Measurements from ENCODE around the gene ZNF276. TPM values are rescaled to one million over a fixed set of nuclear protein-coding genes. Genes with fewer than 3 reads are reported as not detected.

ZNF276 gene
- total RNA-seq, 1 donor from 2014 or later: 33.2 TPM

GRCh38 chr16:89701425-89702406 is 19.6 kb upstream of the ZNF276 start, which contains the start of gene SPATA2L:
TSS of gene SPATA2L (minus strand) at chr16:89701705. CDS start at chr16:89701232, 473 bp downstream.
- no peak for TF ChIP-seq CTCF (IDR thresholded peaks at IDR 0.05)
- Histone ChIP-seq H3K36me3 (peaks cover 16% of the 10 kb centered on the region), H3K4me1 (peaks cover 22% of the 10 kb centered on the region), H3K27ac (peak within 1 kb of the TSS; percentile 86), H3K9me3 (no peaks in the 10 kb centered on the region), H3K27me3 (ENCODE audit: low read depth) (no peaks in the 10 kb centered on the region), H3K4me3 (peak within 1 kb of the TSS; percentile 73)
- ATAC-seq (peak; percentile 89 to 92), DNase-seq (peak; percentile 96)
- intact Hi-C loops (cut with DNase I): loop anchor here (10.0 kb wide), 1 partner anchor 163 kb away; no protein-coding TSS in a partner anchor

GRCh38 chr16:89704281-89704680 is 17.1 kb upstream of the ZNF276 start:
- H3K36me3 ChIP-seq: no peaks in the 10 kb centered on the region
- no peak for ATAC-seq
- DNase-seq: no peak
- no peak overlapping the region for H3K4me3 ChIP-seq
- peaks cover 22% of the 10 kb centered on the region for H3K4me1 ChIP-seq
- no peaks in the 10 kb centered on the region for H3K9me3 ChIP-seq
- H3K27me3 ChIP-seq (ENCODE audit: low read depth): no peaks in the 10 kb centered on the region
- TF ChIP-seq CTCF (IDR thresholded peaks at IDR 0.05): no peak
- no peak overlapping the region for H3K27ac ChIP-seq
- intact Hi-C loops (cut with DNase I): loop anchor here (10.0 kb wide), 1 partner anchor 161 kb away; no protein-coding TSS in a partner anchor

GRCh38 chr16:89705006-89705405 is 16.3 kb upstream of the ZNF276 start:
- no peak for ATAC-seq
- H3K36me3 ChIP-seq: no peaks in the 10 kb centered on the region
- no peak overlapping the region for H3K27ac ChIP-seq
- DNase-seq: no peak
- peaks cover 15% of the 10 kb centered on the region for H3K4me1 ChIP-seq
- intact Hi-C loops (cut with DNase I): loop anchor here (10.0 kb wide), 1 partner anchor 160 kb away; no protein-coding TSS in a partner anchor
- no peaks in the 10 kb centered on the region for H3K27me3 ChIP-seq (ENCODE audit: low read depth)
- no peak overlapping the region for H3K4me3 ChIP-seq
- no peaks in the 10 kb centered on the region for H3K9me3 ChIP-seq
- TF ChIP-seq CTCF (IDR thresholded peaks at IDR 0.05): no peak

GRCh38 chr16:89706518-89707260 is 14.6 kb upstream of the ZNF276 start:
- no peak for TF ChIP-seq CTCF (IDR thresholded peaks at IDR 0.05)
- DNase-seq (no peak), ATAC-seq (no peak)
- intact Hi-C loops (cut with DNase I): loop anchor here (10.0 kb wide), 1 partner anchor 158 kb away; no protein-coding TSS in a partner anchor
- H3K4me3 ChIP-seq: no peak overlapping the region
- H3K27ac ChIP-seq: no peak overlapping the region
- H3K36me3 ChIP-seq: no peaks in the 10 kb centered on the region
- H3K9me3 ChIP-seq: no peaks in the 10 kb centered on the region
- peaks cover 6% of the 10 kb centered on the region for H3K4me1 ChIP-seq
- no peaks in the 10 kb centered on the region for H3K27me3 ChIP-seq (ENCODE audit: low read depth)

GRCh38 chr16:89707695-89708094 is 13.6 kb upstream of the ZNF276 start:
- Histone ChIP-seq H3K4me3 (no peak overlapping the region), H3K27me3 (ENCODE audit: low read depth) (peaks cover 8% of the 10 kb centered on the region), H3K4me1 (peaks cover 14% of the 10 kb centered on the region), H3K36me3 (no peaks in the 10 kb centered on the region), H3K27ac (no peak overlapping the region), H3K9me3 (no peaks in the 10 kb centered on the region)
- no peak for ATAC-seq
- intact Hi-C loops (cut with DNase I): loop anchor here (10.0 kb wide), 1 partner anchor 157 kb away; no protein-coding TSS in a partner anchor
- TF ChIP-seq CTCF (IDR thresholded peaks at IDR 0.05): no peak
- DNase-seq: no peak
